GM18520 (cell line): ENCODE measurements around the gene SEPTIN2.
"Not testable (repeated sequence)": the region's sequence is repeated elsewhere in the genome, so short reads cannot be mapped to it uniquely, and the experiment has no call there.

Experiments
- ATAC-seq: cut with Tn5 transposase; IDR thresholded peaks from one replicate; pipeline ENCODE4 v1.9.1; 2021; ENCODE audit not compliant: unreplicated experiment

Gene SEPTIN2

GRCh38 chr2:241350530-241350877 lies 34.8 kb downstream of the SEPTIN2 start:
- ATAC-seq: no peak

- ATAC-seq: no peak
These were observed 35.3 kb downstream of the SEPTIN2 start for GRCh38 chr2:241350878-241351639.

- ATAC-seq: no peak
These were observed 35.9 kb downstream of the SEPTIN2 start for GRCh38 chr2:241351640-241352031.

DNA sequence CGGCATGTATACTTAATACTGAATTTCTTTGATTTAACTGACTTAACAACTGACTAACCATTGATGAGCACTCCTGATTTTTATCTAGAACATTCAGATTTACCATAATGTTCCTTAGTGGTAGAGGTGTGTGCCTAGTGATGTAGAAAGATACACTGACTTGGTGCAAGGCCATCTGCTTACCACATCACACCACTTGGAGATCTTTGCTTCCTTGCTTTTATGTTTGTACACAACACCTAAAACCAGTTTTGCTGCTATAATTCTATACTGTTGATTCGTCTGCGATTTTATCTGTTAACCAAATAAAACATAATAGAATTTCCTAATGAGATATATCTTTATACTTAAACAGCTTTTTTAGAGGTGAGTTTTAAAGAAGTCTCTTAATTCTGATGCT lies 36.5 kb downstream of the SEPTIN2 start:
- no peak for ATAC-seq

DNA sequence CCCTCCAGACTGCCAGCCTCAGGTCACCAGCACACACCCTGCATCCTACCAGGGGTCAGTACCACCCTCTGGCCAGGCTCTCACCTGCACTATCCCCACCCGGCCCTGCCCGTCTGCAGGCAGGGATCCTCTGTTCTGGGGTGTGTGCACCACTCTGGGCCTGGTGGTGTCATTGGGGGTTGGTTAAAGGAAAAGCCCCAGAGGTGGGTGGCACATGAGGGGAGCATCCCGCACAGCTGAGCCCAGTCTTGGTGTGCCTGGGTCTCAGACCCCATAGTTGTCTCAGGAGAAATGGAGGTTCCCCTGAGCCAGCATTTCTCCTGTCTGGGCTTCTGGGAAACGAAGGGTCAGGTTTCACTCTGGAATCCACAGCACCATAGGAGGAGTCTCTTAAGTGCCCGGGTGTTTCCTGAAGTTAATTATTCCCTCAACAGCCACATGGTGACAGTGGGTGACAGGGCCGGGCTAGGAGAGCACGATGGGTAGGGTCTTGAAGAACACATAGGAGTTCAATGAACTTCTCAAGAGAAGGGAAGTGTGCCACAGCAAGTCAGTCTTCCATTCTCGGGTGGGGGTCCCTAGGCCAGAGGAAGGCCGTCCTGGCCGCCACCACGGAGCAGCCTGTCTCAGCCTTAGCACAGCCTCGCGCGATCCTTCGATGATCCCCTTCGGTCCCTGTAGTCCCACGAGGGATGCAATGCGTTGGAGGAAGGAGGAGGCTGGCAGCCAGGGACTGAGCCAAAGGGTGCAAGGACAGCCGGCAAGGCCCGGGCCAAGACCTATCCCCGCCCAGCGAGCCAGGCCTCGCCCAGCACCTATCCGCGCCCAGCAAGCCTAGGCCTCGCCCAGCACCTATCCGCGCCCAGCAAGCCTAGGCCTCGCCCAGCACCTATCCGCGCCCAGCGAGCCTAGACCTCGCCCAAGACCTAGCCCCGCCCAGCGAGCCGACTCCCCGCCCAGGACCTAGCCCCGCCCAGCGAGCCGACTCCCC lies 39.2 kb downstream of the SEPTIN2 start:
- ATAC-seq: peak; percentile 23

DNA sequence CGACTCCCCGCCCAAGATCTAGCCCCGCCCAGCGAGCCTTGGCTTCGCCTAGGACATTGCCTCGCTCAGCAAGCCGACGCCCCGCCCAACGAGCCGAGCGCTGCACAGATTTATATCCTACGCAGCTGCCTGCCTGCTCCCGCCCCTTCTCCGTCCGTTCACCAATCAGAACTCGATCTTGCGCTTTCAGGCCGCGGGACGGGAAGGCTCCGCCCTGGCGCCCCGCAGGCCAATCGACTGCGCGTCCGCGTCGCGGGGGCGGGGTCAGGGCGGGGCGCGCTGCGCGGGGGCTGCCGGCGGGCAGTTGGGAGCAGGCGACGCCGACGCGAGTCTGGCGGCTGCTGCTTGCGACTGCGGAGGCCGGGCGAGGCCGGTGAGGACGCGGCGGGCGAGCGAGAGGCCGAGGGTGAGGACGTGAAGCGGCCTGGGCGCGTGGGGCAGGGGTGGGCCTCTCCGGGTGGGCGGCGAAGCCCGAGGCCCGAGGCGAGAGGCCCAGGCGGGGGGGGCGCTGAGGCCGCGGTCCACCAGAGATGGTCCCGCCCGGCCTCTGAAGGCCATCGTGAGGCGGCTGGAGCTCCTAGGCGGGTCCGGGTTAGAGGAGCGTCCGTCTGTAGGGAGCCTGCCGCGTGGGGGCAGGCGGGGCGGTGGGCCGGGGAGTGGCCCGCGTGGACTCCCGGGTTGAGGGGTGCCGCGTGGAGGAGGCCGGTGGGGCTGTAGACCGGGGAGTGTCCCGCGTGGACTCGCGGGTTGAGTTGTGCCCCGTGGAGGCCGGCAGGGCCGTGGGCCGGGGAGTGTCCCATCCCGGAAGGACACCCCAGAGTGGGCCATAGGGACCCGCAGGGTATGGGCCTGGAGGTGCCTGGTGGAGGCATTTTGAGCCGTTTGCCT lies 40.5 kb downstream of the SEPTIN2 start, which contains the start of gene FARP2:
Gene FARP2 (plus strand): TSS at position 303 of the 888 bp plus-strand sequence. CDS start 16,823 bp downstream, outside the sequence.
- peak; percentile 74 for ATAC-seq

GRCh38 chr2:241356871-241357260 lies 41.1 kb downstream of the SEPTIN2 start:
- ATAC-seq: no peak

DNA sequence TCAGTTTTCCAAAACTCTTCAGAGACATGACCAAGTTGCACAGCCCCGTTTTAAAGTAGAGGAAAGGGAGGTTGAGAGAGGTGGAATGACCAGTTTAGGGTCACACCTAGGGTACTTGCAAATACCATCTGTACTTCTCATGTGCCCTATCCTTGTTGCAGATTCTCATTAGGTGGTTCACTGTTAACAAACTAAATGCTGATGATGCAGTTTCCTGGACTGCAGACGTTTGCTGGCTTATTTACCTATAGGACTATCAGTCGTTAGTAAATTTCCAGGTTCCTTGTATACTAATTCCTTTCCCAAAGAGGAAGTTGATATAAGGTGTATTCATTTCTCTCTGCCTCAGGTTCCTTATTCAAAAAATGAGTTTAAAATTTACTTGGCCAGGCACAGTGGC lies 41.8 kb downstream of the SEPTIN2 start:
- ATAC-seq: no peak

DNA sequence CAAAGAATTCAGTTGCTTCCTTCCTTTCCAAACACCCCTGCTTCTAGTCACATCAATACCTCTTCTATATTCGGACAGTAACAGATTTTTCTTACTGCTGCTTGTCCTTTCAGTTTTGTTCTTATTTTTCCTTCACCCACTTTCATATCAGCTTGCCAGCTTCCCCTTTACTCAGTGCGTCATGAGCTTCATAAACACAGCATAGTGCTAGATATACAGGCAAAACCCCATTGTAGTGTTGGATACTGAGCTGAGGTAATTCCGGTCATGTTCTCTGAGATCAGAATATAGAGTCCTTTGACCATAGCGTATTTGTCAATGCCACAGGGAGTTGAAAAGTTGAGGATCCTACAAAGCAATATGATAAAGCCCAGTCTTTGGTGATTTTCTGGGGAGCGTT lies 42.7 kb downstream of the SEPTIN2 start:
- ATAC-seq: peak; percentile 19

DNA sequence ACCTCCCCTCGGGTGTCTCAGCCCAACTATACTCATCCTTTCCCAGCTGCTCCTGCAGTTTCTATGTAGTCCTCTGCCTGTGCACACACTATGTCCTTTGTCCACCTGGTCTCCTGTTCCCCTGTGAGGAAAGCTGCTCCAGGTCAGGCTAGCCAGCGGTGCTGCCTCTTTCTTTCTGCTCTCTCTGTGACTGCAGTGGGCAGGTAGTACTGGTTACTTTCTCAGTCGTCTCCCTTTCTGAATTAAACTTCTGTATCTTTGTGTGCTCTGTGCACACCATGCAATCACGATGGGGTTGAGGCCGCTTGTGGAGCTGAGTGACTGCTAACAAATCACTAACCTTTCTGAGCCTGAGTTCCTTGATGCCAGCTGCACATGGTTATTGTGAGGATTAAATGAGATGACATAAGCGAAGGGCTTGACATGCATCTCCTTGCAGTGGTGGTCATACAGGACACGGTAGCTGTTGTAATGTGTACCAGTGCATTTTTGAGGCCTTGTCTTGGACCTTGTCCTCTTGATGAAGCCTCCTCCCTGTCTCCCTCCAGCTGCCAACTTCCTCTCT lies 43.8 kb downstream of the SEPTIN2 start:
- no peak for ATAC-seq

DNA sequence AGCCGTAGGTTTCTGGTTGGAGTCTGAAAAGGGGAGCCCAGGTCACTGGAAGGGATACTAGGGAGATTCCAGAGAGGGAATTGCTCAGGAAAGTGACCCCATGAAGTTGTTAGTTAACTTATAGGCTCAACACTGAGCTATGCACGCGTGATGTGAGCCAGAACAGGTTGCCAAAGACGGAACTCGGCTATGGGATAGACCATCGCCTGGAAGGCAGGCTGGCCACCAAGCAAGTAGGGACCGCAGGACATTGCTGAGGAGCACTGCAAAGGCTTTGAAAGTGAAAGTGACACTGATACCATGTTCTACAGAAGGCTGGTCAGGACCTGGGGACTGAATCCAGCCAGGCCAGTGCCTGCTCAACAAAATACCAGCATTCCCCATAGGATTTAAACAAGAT lies 47.7 kb downstream of the SEPTIN2 start:
- no peak for ATAC-seq

DNA sequence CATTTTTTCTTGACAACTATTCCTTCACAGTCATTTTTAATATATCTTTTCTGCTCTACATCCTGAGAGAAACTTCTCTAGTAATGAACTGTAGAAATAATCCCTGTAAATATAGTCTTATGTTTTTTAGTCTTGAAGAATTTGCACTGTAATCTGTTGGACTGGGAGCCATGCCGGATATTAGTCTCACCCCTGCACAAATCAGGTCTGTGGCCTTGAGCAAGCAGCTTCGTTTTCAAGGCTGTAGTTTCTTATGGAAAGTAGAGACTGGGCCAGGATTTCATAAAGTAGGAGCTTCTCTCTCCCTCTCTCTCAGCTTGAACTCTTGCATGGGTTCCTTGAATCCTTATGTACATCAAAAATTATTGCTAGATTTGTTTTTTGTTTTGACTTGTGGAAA lies 49.1 kb downstream of the SEPTIN2 start:
- ATAC-seq: no peak

DNA sequence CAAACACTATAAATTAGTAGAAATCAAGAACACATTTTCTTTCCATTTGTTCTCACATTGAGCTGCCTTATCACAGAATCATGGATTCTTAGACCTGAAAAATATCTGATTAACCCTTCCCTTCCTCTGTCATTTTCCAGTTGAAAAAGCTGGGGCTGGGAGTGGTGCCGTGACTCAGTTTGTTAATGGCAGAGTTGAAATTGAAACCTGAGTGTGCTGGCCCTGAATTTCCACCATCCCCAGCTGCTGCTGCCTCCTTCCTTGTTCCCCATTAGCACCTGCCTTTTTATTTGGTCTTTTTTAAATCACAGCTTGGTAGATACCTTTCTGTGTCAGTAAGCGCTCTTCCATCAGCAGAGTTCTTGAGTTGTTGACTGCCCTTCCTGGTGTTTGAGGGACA lies 51.0 kb downstream of the SEPTIN2 start:
- ATAC-seq: no peak

GRCh38 chr2:241368643-241369042 lies 52.9 kb downstream of the SEPTIN2 start:
- no peak for ATAC-seq

GRCh38 chr2:241372361-241372992 lies 56.8 kb downstream of the SEPTIN2 start:
- no peak for ATAC-seq

DNA sequence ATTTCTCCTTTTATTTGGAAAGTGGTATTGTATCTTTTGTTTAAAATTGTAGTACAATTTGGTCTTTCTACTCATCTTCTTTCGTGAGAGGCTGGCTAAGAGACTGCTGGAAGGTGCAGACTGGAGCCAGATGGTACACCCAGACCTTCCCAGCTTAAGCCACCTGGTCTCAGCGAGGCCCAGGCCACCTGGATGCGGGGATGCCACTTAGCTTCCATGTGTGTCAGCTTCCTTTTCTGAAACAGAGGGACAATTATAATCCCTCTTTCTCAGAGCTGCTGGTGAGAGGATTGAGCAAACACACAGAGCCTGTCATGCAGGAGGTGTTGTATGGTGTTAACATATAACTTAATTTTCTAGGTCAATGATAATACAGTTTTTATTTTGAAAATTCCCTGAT lies 57.7 kb downstream of the SEPTIN2 start:
- ATAC-seq: no peak

DNA sequence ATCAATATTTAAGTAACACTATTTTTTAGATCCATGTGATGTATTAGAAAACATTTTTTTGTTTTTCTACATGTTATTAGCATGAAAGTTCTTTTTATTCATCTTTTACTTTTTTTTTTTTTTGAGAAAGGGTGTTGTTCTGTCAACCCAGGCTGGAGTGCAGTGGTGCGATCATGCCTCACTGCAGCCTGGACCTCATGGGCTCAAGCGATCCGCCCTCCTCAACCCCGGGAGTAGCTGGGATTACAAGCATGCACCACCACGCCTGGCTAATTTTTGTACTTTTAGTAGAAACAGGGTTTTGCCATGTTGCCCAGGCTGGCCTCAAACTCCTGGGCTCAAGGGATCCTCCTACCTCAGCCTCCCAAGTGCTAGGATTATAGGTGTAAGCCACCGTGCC lies 58.2 kb downstream of the SEPTIN2 start:
- not testable (repeated sequence) for ATAC-seq

GRCh38 chr2:241375300-241375699 lies 59.6 kb downstream of the SEPTIN2 start:
- ATAC-seq: no peak

GRCh38 chr2:241376808-241377207 lies 61.1 kb downstream of the SEPTIN2 start:
- ATAC-seq: no peak

- no peak for ATAC-seq
These were observed 63.1 kb downstream of the SEPTIN2 start for GRCh38 chr2:241378816-241379215.
